HepG2 (cell line): ENCODE data around the gene GAS5. TPM values are rescaled to one million over a fixed set of nuclear protein-coding genes. Genes with fewer than 3 reads are reported as not detected.

Source experiments
- FOXJ3 ChIP-seq: sonication (generic); formaldehyde crosslinking; IDR thresholded peaks from 2 replicates; pipeline ENCODE4 v1.4.0; 2020; ENCODE audit warnings: missing genetic modification reagents, mild to moderate bottlenecking, borderline replicate concordance
- JUN ChIP-seq: sonication (generic); formaldehyde crosslinking; IDR thresholded peaks from 2 replicates; pipeline ENCODE4 v1.4.0; 2020; ENCODE audit warnings: mild to moderate bottlenecking, missing genetic modification reagents
- KAT7 ChIP-seq: IDR thresholded peaks from 2 replicates; pipeline ENCODE4 v1.6.1; 2018; ENCODE audit warnings: borderline replicate concordance, missing compliant biosample characterization
- MAZ ChIP-seq, 2 experiments: sonication (generic) in 1 of 2; formaldehyde crosslinking in 1 of 2; IDR thresholded peaks; 2 replicates each; pipeline versions ENCODE4 v1.5.0 to v1.6.1; 2012 to 2020; ENCODE audit warnings: low read depth in 2 of 2, mild to moderate bottlenecking in 2 of 2, borderline replicate concordance in 1 of 2, improper control_type of control experiment in 1 of 2, low read length in 1 of 2, missing genetic modification reagents in 1 of 2, moderate library complexity in 1 of 2
- MLXIP ChIP-seq: sonication (generic); formaldehyde crosslinking; IDR thresholded peaks from 2 replicates; pipeline ENCODE4 v1.9.0; 2021; ENCODE audit warnings: missing genetic modification reagents, borderline replicate concordance
- POGZ ChIP-seq: sonication (generic); formaldehyde crosslinking; IDR thresholded peaks from 2 replicates; pipeline ENCODE4 v1.4.0; 2020; ENCODE audit warnings: mild to moderate bottlenecking, missing genetic modification reagents
- SMAD1 ChIP-seq: sonication (generic); formaldehyde crosslinking; IDR thresholded peaks from 2 replicates; pipeline ENCODE4 v1.4.0; 2020; ENCODE audit warnings: missing genetic modification reagents, low read depth, mild to moderate bottlenecking, borderline replicate concordance
- SP1 ChIP-seq, 2 experiments: fragments of 450-650 bp in 1 of 2; sonication (generic) in 1 of 2; formaldehyde crosslinking in 1 of 2; IDR thresholded peaks; 2 replicates each; pipeline versions ENCODE4 v1.4.0 to v1.6.1; 2016 to 2020; ENCODE audit warnings: missing genetic modification reagents in 1 of 2
- TCF7 ChIP-seq: sonication (generic); IDR thresholded peaks from 2 replicates; pipeline ENCODE4 v1.6.1; 2016; ENCODE audit warnings: antibody characterized with exemption, low read depth
- TOPORS ChIP-seq: sonication (generic); formaldehyde crosslinking; IDR thresholded peaks from 2 replicates; pipeline ENCODE4 v1.8.0; 2023; ENCODE audit warnings: mild to moderate bottlenecking, missing genetic modification reagents
- ZFP36L1 ChIP-seq: sonication (generic); formaldehyde crosslinking; IDR thresholded peaks from 2 replicates; pipeline ENCODE4 v1.8.0; 2022; ENCODE audit warnings: mild to moderate bottlenecking, missing genetic modification reagents, moderate library complexity
- ZFP36L2 ChIP-seq: sonication (generic); formaldehyde crosslinking; IDR thresholded peaks from 2 replicates; pipeline ENCODE4 v1.4.0; 2020; ENCODE audit warnings: missing genetic modification reagents
- ZNF460 ChIP-seq: sonication (generic); formaldehyde crosslinking; IDR thresholded peaks from 2 replicates; pipeline ENCODE4 v1.5.1; 2020; ENCODE audit warnings: missing genetic modification reagents, mild to moderate bottlenecking, borderline replicate concordance
- ZNF839 ChIP-seq: sonication (generic); formaldehyde crosslinking; IDR thresholded peaks from 2 replicates; pipeline ENCODE4 v1.4.0; 2020; ENCODE audit warnings: missing genetic modification reagents, mild to moderate bottlenecking, borderline replicate concordance
- polyA plus RNA-seq, 8 experiments: library from polyadenylated mRNA; depleted of rRNA in 3 of 8; stranded (reverse) in 7 of 8; unstranded in 1 of 8; fragments of >200 nt; fragmentation: Illumina TruSeq in 4 of 8; extraction: Trizol in 4 of 8; gene quantifications; 2 replicates each; pipeline versions ENCODE4 v1.2.1 to v1.2.3, GENCODE V29; 2011 to 2016; ENCODE audit warnings: low read depth in 4 of 8, missing spikeins in 1 of 8, mixed read lengths in 1 of 8; ENCODE audit not compliant: insufficient read depth in 1 of 8
- total RNA-seq, 5 experiments: library from RNA; depleted of rRNA; stranded (reverse); fragments of >200 nt; fragmentation: Illumina TruSeq; extraction: Trizol; gene quantifications; 2 replicates each; pipeline ENCODE4 v1.2.3, GENCODE V29; 2016; ENCODE audit warnings: low read depth in 1 of 5
- TF ChIP-seq, protein P1 (sequence below): sonication (generic); formaldehyde crosslinking; IDR thresholded peaks from 2 replicates; pipeline ENCODE4 v1.8.1; 2022; ENCODE audit warnings: low read depth, mild to moderate bottlenecking, missing genetic modification reagents
- TF ChIP-seq, protein P2 (sequence below): sonication (generic); formaldehyde crosslinking; IDR thresholded peaks from 2 replicates; pipeline ENCODE4 v1.4.0; 2020; ENCODE audit warnings: mild to moderate bottlenecking, missing genetic modification reagents
- TF ChIP-seq, protein P3 (sequence below): sonication (generic); formaldehyde crosslinking; IDR thresholded peaks from 2 replicates; pipeline ENCODE4 v1.4.0; 2020; ENCODE audit warnings: missing genetic modification reagents, borderline replicate concordance

GAS5 gene
- total and polyA plus RNA-seq, 2 of the 13 experiments (the other 11 are each of a cell fraction or from before 2014, with no cell fraction given): 352 to 738 TPM

GRCh38 chr1:173868266-173869020, 654 bp upstream of the GAS5 start, which contains the start of gene ZBTB37 (continued):
- TF ChIP-seq, protein P1, sequence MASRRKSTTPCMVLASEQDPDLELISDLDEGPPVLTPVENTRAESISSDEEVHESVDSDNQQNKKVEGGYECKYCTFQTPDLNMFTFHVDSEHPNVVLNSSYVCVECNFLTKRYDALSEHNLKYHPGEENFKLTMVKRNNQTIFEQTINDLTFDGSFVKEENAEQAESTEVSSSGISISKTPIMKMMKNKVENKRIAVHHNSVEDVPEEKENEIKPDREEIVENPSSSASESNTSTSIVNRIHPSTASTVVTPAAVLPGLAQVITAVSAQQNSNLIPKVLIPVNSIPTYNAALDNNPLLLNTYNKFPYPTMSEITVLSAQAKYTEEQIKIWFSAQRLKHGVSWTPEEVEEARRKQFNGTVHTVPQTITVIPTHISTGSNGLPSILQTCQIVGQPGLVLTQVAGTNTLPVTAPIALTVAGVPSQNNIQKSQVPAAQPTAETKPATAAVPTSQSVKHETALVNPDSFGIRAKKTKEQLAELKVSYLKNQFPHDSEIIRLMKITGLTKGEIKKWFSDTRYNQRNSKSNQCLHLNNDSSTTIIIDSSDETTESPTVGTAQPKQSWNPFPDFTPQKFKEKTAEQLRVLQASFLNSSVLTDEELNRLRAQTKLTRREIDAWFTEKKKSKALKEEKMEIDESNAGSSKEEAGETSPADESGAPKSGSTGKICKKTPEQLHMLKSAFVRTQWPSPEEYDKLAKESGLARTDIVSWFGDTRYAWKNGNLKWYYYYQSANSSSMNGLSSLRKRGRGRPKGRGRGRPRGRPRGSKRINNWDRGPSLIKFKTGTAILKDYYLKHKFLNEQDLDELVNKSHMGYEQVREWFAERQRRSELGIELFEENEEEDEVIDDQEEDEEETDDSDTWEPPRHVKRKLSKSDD (CRISPR knock-in tag): 0 out of 2 replicates have a peak, but pooled peaks have one; percentile 71
- TF ChIP-seq, protein P2, sequence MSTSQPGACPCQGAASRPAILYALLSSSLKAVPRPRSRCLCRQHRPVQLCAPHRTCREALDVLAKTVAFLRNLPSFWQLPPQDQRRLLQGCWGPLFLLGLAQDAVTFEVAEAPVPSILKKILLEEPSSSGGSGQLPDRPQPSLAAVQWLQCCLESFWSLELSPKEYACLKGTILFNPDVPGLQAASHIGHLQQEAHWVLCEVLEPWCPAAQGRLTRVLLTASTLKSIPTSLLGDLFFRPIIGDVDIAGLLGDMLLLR (CRISPR knock-in tag): no peak
- TF ChIP-seq ZNF460 (CRISPR knock-in tag) (no peak), TOPORS (CRISPR knock-in tag) (0 out of 2 replicates have a peak, but pooled peaks have one; percentile 11), MAZ (IDR thresholded peaks at IDR 0.05; ENCODE audit: borderline replicate concordance, low read depth, low read length) (0 out of 2 replicates have a peak, but pooled peaks have one; percentile 6), MAZ (CRISPR knock-in tag; IDR thresholded peaks at IDR 0.05; ENCODE audit: low read depth) (peak; percentile 94), MLXIP (CRISPR knock-in tag) (no peak), FOXJ3 (CRISPR knock-in tag) (no peak), ZNF839 (CRISPR knock-in tag) (no peak), ZFP36L2 (no peak), POGZ (CRISPR knock-in tag) (peak; percentile 8; the same call in 1 of the 2 replicates), SP1 (IDR thresholded peaks at IDR 0.05) (no peak), SP1 (CRISPR knock-in tag; IDR thresholded peaks at IDR 0.05) (peak; percentile 44; the same call in 1 of the 2 replicates), TCF7 (no peak), JUN (no peak), KAT7 (CRISPR knock-in tag) (peak; percentile 70; the same call in 1 of the 2 replicates), SMAD1 (CRISPR knock-in tag) (no peak), ZFP36L1 (CRISPR knock-in tag) (peak; percentile 5; the same call in 1 of the 2 replicates)
- TF ChIP-seq, protein P3, sequence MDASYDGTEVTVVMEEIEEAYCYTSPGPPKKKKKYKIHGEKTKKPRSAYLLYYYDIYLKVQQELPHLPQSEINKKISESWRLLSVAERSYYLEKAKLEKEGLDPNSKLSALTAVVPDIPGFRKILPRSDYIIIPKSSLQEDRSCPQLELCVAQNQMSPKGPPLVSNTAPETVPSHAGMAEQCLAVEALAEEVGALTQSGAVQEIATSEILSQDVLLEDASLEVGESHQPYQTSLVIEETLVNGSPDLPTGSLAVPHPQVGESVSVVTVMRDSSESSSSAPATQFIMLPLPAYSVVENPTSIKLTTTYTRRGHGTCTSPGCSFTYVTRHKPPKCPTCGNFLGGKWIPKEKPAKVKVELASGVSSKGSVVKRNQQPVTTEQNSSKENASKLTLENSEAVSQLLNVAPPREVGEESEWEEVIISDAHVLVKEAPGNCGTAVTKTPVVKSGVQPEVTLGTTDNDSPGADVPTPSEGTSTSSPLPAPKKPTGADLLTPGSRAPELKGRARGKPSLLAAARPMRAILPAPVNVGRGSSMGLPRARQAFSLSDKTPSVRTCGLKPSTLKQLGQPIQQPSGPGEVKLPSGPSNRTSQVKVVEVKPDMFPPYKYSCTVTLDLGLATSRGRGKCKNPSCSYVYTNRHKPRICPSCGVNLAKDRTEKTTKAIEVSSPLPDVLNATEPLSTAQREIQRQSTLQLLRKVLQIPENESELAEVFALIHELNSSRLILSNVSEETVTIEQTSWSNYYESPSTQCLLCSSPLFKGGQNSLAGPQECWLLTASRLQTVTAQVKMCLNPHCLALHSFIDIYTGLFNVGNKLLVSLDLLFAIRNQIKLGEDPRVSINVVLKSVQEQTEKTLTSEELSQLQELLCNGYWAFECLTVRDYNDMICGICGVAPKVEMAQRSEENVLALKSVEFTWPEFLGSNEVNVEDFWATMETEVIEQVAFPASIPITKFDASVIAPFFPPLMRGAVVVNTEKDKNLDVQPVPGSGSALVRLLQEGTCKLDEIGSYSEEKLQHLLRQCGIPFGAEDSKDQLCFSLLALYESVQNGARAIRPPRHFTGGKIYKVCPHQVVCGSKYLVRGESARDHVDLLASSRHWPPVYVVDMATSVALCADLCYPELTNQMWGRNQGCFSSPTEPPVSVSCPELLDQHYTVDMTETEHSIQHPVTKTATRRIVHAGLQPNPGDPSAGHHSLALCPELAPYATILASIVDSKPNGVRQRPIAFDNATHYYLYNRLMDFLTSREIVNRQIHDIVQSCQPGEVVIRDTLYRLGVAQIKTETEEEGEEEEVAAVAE: no peak; the same call in 1 of the 2 replicates
